H1 (cell line): ENCODE results near the gene CCNJ. TPM values are rescaled to one million over a fixed set of nuclear protein-coding genes. Genes with fewer than 3 reads are reported as not detected.

Experiments used
- CEBPB ChIP-seq: IDR thresholded peaks from 2 replicates; pipeline ENCODE4 v1.6.1; 2012; ENCODE audit warnings: low read depth, low read length
- CHD1 ChIP-seq: IDR thresholded peaks from 2 replicates; pipeline ENCODE4 v1.6.1; 2012; ENCODE audit warnings: low read depth, low read length, improper control_type of control experiment
- POLR2AphosphoS5 ChIP-seq: IDR thresholded peaks from 2 replicates; pipeline ENCODE4 v1.6.1; 2011; ENCODE audit warnings: low read depth, low read length
- polyA plus RNA-seq, 7 experiments: library from polyadenylated mRNA; depleted of rRNA in 3 of 7; stranded (reverse) in 5 of 7; unstranded in 2 of 7; fragments of >200 nt in 5 of 7; fragments of 200-250 nt in 2 of 7; gene quantifications; 1 replicate in 5 of 7; 2 replicates in 1 of 7; 4 replicates in 1 of 7; pipeline versions ENCODE4 v1.2.1 to v1.2.3, GENCODE V29; 2011 to 2013; ENCODE audit warnings: missing spikeins in 2 of 7, mixed read lengths in 2 of 7
- total RNA-seq: library from RNA; stranded (reverse); fragmentation: NEBNext Ultra II Directional; extraction: Animal tissue kit (Norgen Biotek cat#: 25700); gene quantifications from 2 replicates; pipeline ENCODE4 v1.2.1, GENCODE V29; 2021

Gene CCNJ
- total and polyA plus RNA-seq, 2 of the 8 experiments (the other 6 are each of a cell fraction or from before 2014, with no cell fraction given) = 31.4 to 34.7 TPM

DNA sequence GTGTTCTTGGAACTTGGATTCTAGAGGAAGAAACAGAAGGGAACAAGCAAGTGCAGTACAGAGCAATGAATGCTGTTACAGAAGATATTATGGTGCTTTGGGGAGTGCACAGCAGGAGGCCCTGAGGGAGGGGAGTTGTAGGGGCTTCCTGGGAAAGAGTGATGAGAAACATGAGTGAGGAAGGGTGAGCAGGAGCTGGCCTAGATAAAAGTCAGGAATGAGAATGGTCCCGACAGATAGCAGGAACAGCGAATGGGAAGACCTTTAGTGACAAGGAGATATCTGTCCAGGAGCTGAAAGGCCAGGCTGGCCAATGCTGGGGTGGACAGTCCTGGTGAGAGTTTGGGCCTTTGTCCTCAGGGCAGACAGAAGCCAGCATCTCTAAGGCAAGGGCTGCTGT, 20.6 kb upstream of the CCNJ start (continued):
- TF ChIP-seq POLR2AphosphoS5 = no peak
- TF ChIP-seq CHD1 = no peak
- TF ChIP-seq CEBPB = no peak
- TF ChIP-seq, all 59 proteins: peak for 0
